Measurements from ENCODE around the gene SUPT5H.

SUPT5H gene

GRCh38 chr19:39445196-39446111, at the start of gene SUPT5H:
Gene SUPT5H, plus strand, starts transcription at chr19:39445582. Its CDS starts 309 bp downstream, at chr19:39445891.
- DNase-seq: peak; percentile 96
- in situ Hi-C loops (cut with HindIII; ENCODE audit: low pct_ligation_motif_present, low pct_unique_long_range_greater_than_20kb, low sequenced_read_pairs): no loop called here

GRCh38 chr19:39397360-39398296, 47.8 kb upstream of the SUPT5H start:
- DNase-seq: peak; percentile 78
- in situ Hi-C loops (cut with HindIII; ENCODE audit: low pct_ligation_motif_present, low pct_unique_long_range_greater_than_20kb, low sequenced_read_pairs): no loop called here

GRCh38 chr19:39398297-39398864, 47.0 kb upstream of the SUPT5H start:
- in situ Hi-C loops (cut with HindIII; ENCODE audit: low pct_ligation_motif_present, low pct_unique_long_range_greater_than_20kb, low sequenced_read_pairs): no loop called here
- DNase-seq: peak; percentile 50

GRCh38 chr19:39399668-39400050, 45.7 kb upstream of the SUPT5H start:
- in situ Hi-C loops (cut with HindIII; ENCODE audit: low pct_ligation_motif_present, low pct_unique_long_range_greater_than_20kb, low sequenced_read_pairs): no loop called here
- DNase-seq: no peak

- in situ Hi-C loops (cut with HindIII; ENCODE audit: low pct_ligation_motif_present, low pct_unique_long_range_greater_than_20kb, low sequenced_read_pairs): no loop called here
- DNase-seq: no peak
Measured at GRCh38 chr19:39400061-39400460, 45.3 kb upstream of the SUPT5H start.

- DNase-seq: no peak
- in situ Hi-C loops (cut with HindIII; ENCODE audit: low pct_ligation_motif_present, low pct_unique_long_range_greater_than_20kb, low sequenced_read_pairs): no loop called here
Measured at GRCh38 chr19:39401070-39401548, 44.3 kb upstream of the SUPT5H start.

GRCh38 chr19:39401549-39402345, 43.6 kb upstream of the SUPT5H start:
- in situ Hi-C loops (cut with HindIII; ENCODE audit: low pct_ligation_motif_present, low pct_unique_long_range_greater_than_20kb, low sequenced_read_pairs): no loop called here
- peak; percentile 35 for DNase-seq

GRCh38 chr19:39402346-39403300, 42.8 kb upstream of the SUPT5H start:
- peak; percentile 73 for DNase-seq
- in situ Hi-C loops (cut with HindIII; ENCODE audit: low pct_ligation_motif_present, low pct_unique_long_range_greater_than_20kb, low sequenced_read_pairs): no loop called here

- peak; percentile 93 for DNase-seq
Measured at GRCh38 chr19:39403331-39404312, 41.8 kb upstream of the SUPT5H start.

GRCh38 chr19:39405261-39405957, 40.0 kb upstream of the SUPT5H start:
- in situ Hi-C loops (cut with HindIII; ENCODE audit: low pct_ligation_motif_present, low pct_unique_long_range_greater_than_20kb, low sequenced_read_pairs): no loop called here
- DNase-seq: no peak

More at GRCh38 chr19:39403331-39404312, 41.8 kb upstream of the SUPT5H start:
- in situ Hi-C loops (cut with HindIII; ENCODE audit: low pct_ligation_motif_present, low pct_unique_long_range_greater_than_20kb, low sequenced_read_pairs): no loop called here

- in situ Hi-C loops (cut with HindIII; ENCODE audit: low pct_ligation_motif_present, low pct_unique_long_range_greater_than_20kb, low sequenced_read_pairs): no loop called here
- no peak for DNase-seq
Measured at GRCh38 chr19:39405958-39406655, 39.3 kb upstream of the SUPT5H start.

GRCh38 chr19:39406656-39407409, 38.5 kb upstream of the SUPT5H start, which contains the start of gene ZFP36:
Gene ZFP36, plus strand, starts transcription at chr19:39406847. Its CDS starts 58 bp downstream, at chr19:39406905.
- peak; percentile 69 for DNase-seq
- in situ Hi-C loops (cut with HindIII; ENCODE audit: low pct_ligation_motif_present, low pct_unique_long_range_greater_than_20kb, low sequenced_read_pairs): no loop called here

- in situ Hi-C loops (cut with HindIII; ENCODE audit: low pct_ligation_motif_present, low pct_unique_long_range_greater_than_20kb, low sequenced_read_pairs): no loop called here
- DNase-seq: no peak
Measured at GRCh38 chr19:39407410-39407659, 38.0 kb upstream of the SUPT5H start.

GRCh38 chr19:39407660-39408391, 37.6 kb upstream of the SUPT5H start:
- in situ Hi-C loops (cut with HindIII; ENCODE audit: low pct_ligation_motif_present, low pct_unique_long_range_greater_than_20kb, low sequenced_read_pairs): no loop called here
- DNase-seq: no peak
